Measurements from ENCODE around the gene LRRFIP1. TPM values are rescaled to one million over a fixed set of nuclear protein-coding genes. Genes with fewer than 3 reads are reported as not detected.
A peak's percentile ranks its signal among the peaks of the same experiment; 100 is the strongest.
"Not testable (repeated sequence)": the region's sequence is repeated elsewhere in the genome, so short reads cannot be mapped to it uniquely, and the experiment has no call there.

LRRFIP1 gene
- total RNA-seq, 2 experiments from 2014 or later: 187 to 196 TPM

- Mint-ChIP-seq H3K9me3 (no peaks in the 10 kb centered on the region), H3K27me3 (peaks cover 21% of the 10 kb centered on the region), H3K4me1 (peaks cover 8% of the 10 kb centered on the region), H3K4me3 (no peak overlapping the region), H3K36me3 (ENCODE audit: low read depth) (no peaks in the 10 kb centered on the region), H3K27ac (no peak overlapping the region)
- POLR2A ChIA-PET: no interaction called here
- CTCF ChIA-PET: no interaction called here
- no peak for DNase-seq
Measured at GRCh38 chr2:237657063-237657462, 29.7 kb downstream of the LRRFIP1 start.

- no peak for DNase-seq
- CTCF ChIA-PET: interaction anchor here (0.5 to 1.3 kb wide), 3 partner anchors 15 to 84 kb away, joined by 3 to 5 read pairs (median 5); no protein-coding TSS in a partner anchor
- POLR2A ChIA-PET: no interaction called here
- H3K36me3 Mint-ChIP-seq (ENCODE audit: low read depth): no peaks in the 10 kb centered on the region
- H3K4me3 Mint-ChIP-seq: no peak overlapping the region
- peaks cover 18% of the 10 kb centered on the region for H3K27me3 Mint-ChIP-seq
- no peaks in the 10 kb centered on the region for H3K9me3 Mint-ChIP-seq
- H3K4me1 Mint-ChIP-seq: peaks cover 9% of the 10 kb centered on the region
- no peak overlapping the region for H3K27ac Mint-ChIP-seq
Measured at GRCh38 chr2:237660381-237660900, 33.1 kb downstream of the LRRFIP1 start.

GRCh38 chr2:237661270-237661669, 33.9 kb downstream of the LRRFIP1 start:
- Mint-ChIP-seq H3K36me3 (ENCODE audit: low read depth) (no peaks in the 10 kb centered on the region), H3K27me3 (peaks cover 20% of the 10 kb centered on the region), H3K4me1 (peaks cover 5% of the 10 kb centered on the region), H3K9me3 (no peaks in the 10 kb centered on the region), H3K4me3 (no peak overlapping the region), H3K27ac (no peak overlapping the region)
- ChIA-PET POLR2A (no interaction called here), CTCF (interaction anchor here (1.3 kb wide), 1 partner anchor 84 kb away, joined by 5 read pairs; no protein-coding TSS in a partner anchor)
- no peak for DNase-seq

GRCh38 chr2:237661799-237662328, 34.5 kb downstream of the LRRFIP1 start:
- no peak for DNase-seq
- Mint-ChIP-seq H3K27ac (no peak overlapping the region), H3K36me3 (ENCODE audit: low read depth) (no peaks in the 10 kb centered on the region), H3K27me3 (peaks cover 24% of the 10 kb centered on the region), H3K4me1 (peaks cover 6% of the 10 kb centered on the region), H3K9me3 (no peaks in the 10 kb centered on the region), H3K4me3 (no peak overlapping the region)
- POLR2A ChIA-PET: no interaction called here
- CTCF ChIA-PET: interaction anchor here (1.3 to 2.2 kb wide), 2 partner anchors 12 to 83 kb away, joined by 5 to 13 read pairs; no protein-coding TSS in a partner anchor

GRCh38 chr2:237662671-237663093, 35.3 kb downstream of the LRRFIP1 start:
- no peaks in the 10 kb centered on the region for H3K9me3 Mint-ChIP-seq
- H3K4me1 Mint-ChIP-seq: peaks cover 9% of the 10 kb centered on the region
- H3K27me3 Mint-ChIP-seq: peaks cover 22% of the 10 kb centered on the region
- H3K27ac Mint-ChIP-seq: no peak overlapping the region
- no peak overlapping the region for H3K4me3 Mint-ChIP-seq
- peak; percentile 26 for DNase-seq
- ChIA-PET CTCF (interaction anchor here (2.2 kb wide), 1 partner anchor 11 kb away, joined by 13 read pairs; no protein-coding TSS in a partner anchor), POLR2A (no interaction called here)
- no peaks in the 10 kb centered on the region for H3K36me3 Mint-ChIP-seq (ENCODE audit: low read depth)

- ChIA-PET CTCF (interaction anchor here (2.2 kb wide), 1 partner anchor 10 kb away, joined by 13 read pairs; no protein-coding TSS in a partner anchor), POLR2A (no interaction called here)
- Mint-ChIP-seq H3K4me3 (no peak overlapping the region), H3K36me3 (ENCODE audit: low read depth) (no peaks in the 10 kb centered on the region), H3K27me3 (peaks cover 23% of the 10 kb centered on the region), H3K9me3 (no peaks in the 10 kb centered on the region), H3K4me1 (peaks cover 9% of the 10 kb centered on the region), H3K27ac (no peak overlapping the region)
- DNase-seq: no peak
Measured at GRCh38 chr2:237663517-237664110, 36.2 kb downstream of the LRRFIP1 start.

- no peaks in the 10 kb centered on the region for H3K36me3 Mint-ChIP-seq (ENCODE audit: low read depth)
- CTCF ChIA-PET: interaction anchor here (2.2 kb wide), 1 partner anchor 9 kb away, joined by 13 read pairs; no protein-coding TSS in a partner anchor
Measured at GRCh38 chr2:237664151-237664550, 36.8 kb downstream of the LRRFIP1 start.

GRCh38 chr2:237665713-237666143, 38.3 kb downstream of the LRRFIP1 start:
- no peak for DNase-seq
- ChIA-PET POLR2A (no interaction called here), CTCF (no interaction called here)
- H3K9me3 Mint-ChIP-seq: no peaks in the 10 kb centered on the region
- no peak overlapping the region for H3K27ac Mint-ChIP-seq
- H3K36me3 Mint-ChIP-seq (ENCODE audit: low read depth): no peaks in the 10 kb centered on the region
- H3K4me1 Mint-ChIP-seq: peaks cover 9% of the 10 kb centered on the region
- no peak overlapping the region for H3K4me3 Mint-ChIP-seq
- peaks cover 23% of the 10 kb centered on the region for H3K27me3 Mint-ChIP-seq

More at GRCh38 chr2:237664151-237664550, 36.8 kb downstream of the LRRFIP1 start:
- Mint-ChIP-seq H3K4me1 (peaks cover 9% of the 10 kb centered on the region), H3K9me3 (no peaks in the 10 kb centered on the region), H3K27me3 (peaks cover 23% of the 10 kb centered on the region), H3K4me3 (no peak overlapping the region), H3K27ac (no peak overlapping the region)
- POLR2A ChIA-PET: no interaction called here
- DNase-seq: no peak

GRCh38 chr2:237666606-237667005, 39.2 kb downstream of the LRRFIP1 start:
- ChIA-PET CTCF (interaction anchor here (0.6 kb wide), 1 partner anchor 62 kb away, joined by 3 read pairs; no protein-coding TSS in a partner anchor), POLR2A (no interaction called here)
- DNase-seq: no peak
- Mint-ChIP-seq H3K4me3 (no peak overlapping the region), H3K27me3 (peaks cover 20% of the 10 kb centered on the region), H3K36me3 (ENCODE audit: low read depth) (no peaks in the 10 kb centered on the region), H3K4me1 (peaks cover 9% of the 10 kb centered on the region), H3K27ac (no peak overlapping the region), H3K9me3 (no peaks in the 10 kb centered on the region)

- H3K9me3 Mint-ChIP-seq; H3K36me3 Mint-ChIP-seq (ENCODE audit: low read depth); H3K4me3 Mint-ChIP-seq; POLR2A ChIA-PET; H3K4me1 Mint-ChIP-seq; DNase-seq; H3K27ac Mint-ChIP-seq: not testable (repeated sequence)
- peaks cover 19% of the 10 kb centered on the region for H3K27me3 Mint-ChIP-seq
- CTCF ChIA-PET: interaction anchor here (0.6 kb wide), 1 partner anchor 62 kb away, joined by 3 read pairs; no protein-coding TSS in a partner anchor
Measured at GRCh38 chr2:237667050-237667576, 39.7 kb downstream of the LRRFIP1 start.

GRCh38 chr2:237667893-237668292, 40.5 kb downstream of the LRRFIP1 start:
- H3K4me3 Mint-ChIP-seq: no peak overlapping the region
- peaks cover 19% of the 10 kb centered on the region for H3K27me3 Mint-ChIP-seq
- peaks cover 10% of the 10 kb centered on the region for H3K4me1 Mint-ChIP-seq
- POLR2A ChIA-PET: no interaction called here
- DNase-seq: no peak
- no peaks in the 10 kb centered on the region for H3K9me3 Mint-ChIP-seq
- CTCF ChIA-PET: interaction anchor here (12.3 kb wide), 1 partner anchor 23 kb away, joined by 118 read pairs; no protein-coding TSS in a partner anchor
- no peak overlapping the region for H3K27ac Mint-ChIP-seq
- no peaks in the 10 kb centered on the region for H3K36me3 Mint-ChIP-seq (ENCODE audit: low read depth)

GRCh38 chr2:237668440-237668839, 41.1 kb downstream of the LRRFIP1 start:
- POLR2A ChIA-PET: no interaction called here
- no peak overlapping the region for H3K27ac Mint-ChIP-seq
- peaks cover 19% of the 10 kb centered on the region for H3K27me3 Mint-ChIP-seq
- no peak overlapping the region for H3K4me3 Mint-ChIP-seq
- DNase-seq: no peak
- peaks cover 13% of the 10 kb centered on the region for H3K4me1 Mint-ChIP-seq
- H3K9me3 Mint-ChIP-seq: no peaks in the 10 kb centered on the region
- CTCF ChIA-PET: interaction anchor here (1.0 to 12.3 kb wide), 3 partner anchors 22 to 77 kb away, joined by 3 to 118 read pairs (median 4); no protein-coding TSS in a partner anchor
- H3K36me3 Mint-ChIP-seq (ENCODE audit: low read depth): no peaks in the 10 kb centered on the region

- Mint-ChIP-seq H3K27ac (no peak overlapping the region), H3K36me3 (ENCODE audit: low read depth) (no peaks in the 10 kb centered on the region), H3K4me1 (peaks cover 21% of the 10 kb centered on the region), H3K9me3 (no peaks in the 10 kb centered on the region), H3K4me3 (no peak overlapping the region), H3K27me3 (peaks cover 19% of the 10 kb centered on the region)
- CTCF ChIA-PET: interaction anchor here (0.7 to 12.3 kb wide), 6 partner anchors 21 to 144 kb away, joined by 3 to 118 read pairs (median 3); no protein-coding TSS in a partner anchor
- POLR2A ChIA-PET: interaction anchor here (0.6 kb wide), 1 partner anchor 77 kb away, joined by 8 read pairs; no protein-coding TSS in a partner anchor
- no peak for DNase-seq
Measured at GRCh38 chr2:237669283-237669627, 41.9 kb downstream of the LRRFIP1 start.

Data from activated CD4-positive, alpha-beta T cell treated with anti-CD3 and anti-CD28 coated beads, Interleukin-2, amount 10 ng/mL, durations not matched to agents 7 days and 5 days (primary cell).